LHCN-M2 (cell line): ENCODE data around the gene ELANE. TPM values are rescaled to one million over a fixed set of nuclear protein-coding genes. Genes with fewer than 3 reads are reported as not detected.
"Not testable (repeated sequence)": the region's sequence is repeated elsewhere in the genome, so short reads cannot be mapped to it uniquely, and the experiment has no call there.

ENCODE experiments used
- DNase-seq: peaks from one replicate; pipeline ENCODE4 v3.0.0-alpha.2; 2012; ENCODE audit warnings: low read depth
- total RNA-seq: library from RNA; depleted of rRNA; stranded (reverse); fragments of >200 nt; gene quantifications from 2 replicates; pipeline ENCODE4 v1.2.3, GENCODE V29; 2014

Gene ELANE
- total RNA-seq, 1 experiment from 2014 or later = 0.11 TPM

- DNase-seq = no peak
Observed at GRCh38 chr19:814152-815078, 37.7 kb upstream of the ELANE start.

- DNase-seq = no peak
Observed at GRCh38 chr19:815079-815774, 36.9 kb upstream of the ELANE start.

- no peak for DNase-seq
Observed at GRCh38 chr19:815775-816499, 36.2 kb upstream of the ELANE start.

GRCh38 chr19:816500-816857 lies 35.6 kb upstream of the ELANE start:
- DNase-seq = no peak

- DNase-seq = not testable (repeated sequence)
Observed at GRCh38 chr19:820212-820611, 31.9 kb upstream of the ELANE start.

- no peak for DNase-seq
Observed at GRCh38 chr19:821231-821824, 30.8 kb upstream of the ELANE start.

- DNase-seq = no peak
Observed at GRCh38 chr19:821825-822503, 30.1 kb upstream of the ELANE start, which contains the start of gene PLPPR3. Gene PLPPR3 (minus strand): TSS chr19:821955. CDS start chr19:821559, 396 bp downstream.

DNA sequence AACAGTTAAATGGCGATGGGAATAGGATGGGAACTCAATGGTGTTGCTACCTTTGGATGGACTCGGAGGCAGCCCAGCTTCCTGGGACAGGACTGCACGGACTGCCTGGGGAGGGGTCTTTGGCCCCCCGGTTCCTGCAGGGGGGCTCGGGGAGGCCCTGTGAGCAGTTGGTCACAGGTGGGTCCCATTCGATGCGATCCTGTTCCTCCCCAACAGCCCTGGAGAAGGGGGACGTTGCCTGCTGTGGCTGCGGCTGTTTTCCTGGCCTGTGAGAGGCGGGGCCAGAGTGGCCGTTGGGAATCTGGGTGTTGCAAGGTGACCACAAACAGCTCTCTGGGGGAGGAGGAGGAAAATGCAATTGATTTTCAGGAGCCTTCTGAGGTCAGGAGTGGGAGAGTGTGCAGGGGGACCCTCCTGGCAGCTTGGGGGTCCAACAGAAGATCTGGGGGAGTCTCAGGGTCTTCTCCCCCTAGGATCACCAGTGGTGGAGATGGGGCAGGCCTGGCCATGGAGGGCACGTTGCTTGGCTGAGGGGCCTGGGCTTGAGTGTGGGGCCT lies 28.5 kb upstream of the ELANE start:
- peak; percentile 47 for DNase-seq

DNA sequence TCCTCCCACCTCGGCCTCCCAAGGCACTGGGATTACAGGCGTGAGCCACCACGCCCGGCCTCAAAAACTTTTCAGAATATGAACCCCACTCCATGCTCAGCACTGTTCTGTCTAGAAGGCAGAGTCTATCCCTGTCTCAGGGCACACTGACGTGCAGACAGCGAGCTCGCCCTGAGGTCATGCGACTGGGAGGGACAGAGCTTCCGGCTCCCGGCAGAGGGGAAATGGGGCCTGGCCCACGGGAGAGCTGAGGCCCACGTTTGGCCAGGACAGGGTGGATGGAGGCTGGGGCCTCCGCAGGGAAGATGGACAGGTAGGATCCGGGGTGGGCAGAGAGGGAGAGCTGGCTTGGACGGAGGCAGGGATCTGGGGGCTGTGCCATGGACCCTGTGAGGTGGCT lies 27.2 kb upstream of the ELANE start:
- DNase-seq = no peak

- DNase-seq = no peak
Observed at GRCh38 chr19:825897-826644, 26.0 kb upstream of the ELANE start.

GRCh38 chr19:827314-827709 lies 24.8 kb upstream of the ELANE start:
- no peak for DNase-seq

GRCh38 chr19:827710-828321 lies 24.3 kb upstream of the ELANE start, which contains the start of gene AZU1:
Gene AZU1 (plus strand): TSS chr19:827837. CDS start chr19:827847, 10 bp downstream.
- no peak for DNase-seq

DNA sequence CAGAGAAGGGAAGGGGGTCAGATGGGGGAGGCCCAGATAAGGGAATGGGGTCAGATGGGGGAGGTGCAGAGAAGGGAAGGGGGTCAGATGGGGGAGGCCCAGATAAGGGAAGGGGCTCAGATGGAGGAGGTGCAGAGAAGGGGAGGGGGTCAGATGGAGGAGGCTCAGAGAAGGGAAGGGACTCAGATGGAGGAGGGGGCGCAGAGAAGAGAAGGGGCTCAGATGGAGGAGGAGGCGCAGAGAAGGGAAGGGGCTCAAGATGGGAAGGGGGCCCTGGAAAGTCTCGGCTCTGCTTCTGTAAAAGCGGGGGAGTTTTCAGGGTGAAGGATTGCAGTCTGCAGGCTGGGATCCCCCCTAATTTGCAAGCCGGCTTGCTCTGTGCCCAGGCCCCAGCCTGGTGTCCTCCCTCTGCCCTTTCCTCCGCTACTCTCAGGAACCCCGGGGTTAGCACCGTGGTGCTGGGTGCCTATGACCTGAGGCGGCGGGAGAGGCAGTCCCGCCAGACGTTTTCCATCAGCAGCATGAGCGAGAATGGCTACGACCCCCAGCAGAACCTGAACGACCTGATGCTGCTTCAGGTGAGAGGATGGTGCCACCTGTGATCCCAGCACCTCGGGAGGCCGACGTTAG lies 22.9 kb upstream of the ELANE start:
- no peak for DNase-seq

- DNase-seq = no peak
Observed at GRCh38 chr19:831407-832369, 20.4 kb upstream of the ELANE start.

GRCh38 chr19:834216-834615 lies 17.9 kb upstream of the ELANE start:
- DNase-seq = no peak

DNA sequence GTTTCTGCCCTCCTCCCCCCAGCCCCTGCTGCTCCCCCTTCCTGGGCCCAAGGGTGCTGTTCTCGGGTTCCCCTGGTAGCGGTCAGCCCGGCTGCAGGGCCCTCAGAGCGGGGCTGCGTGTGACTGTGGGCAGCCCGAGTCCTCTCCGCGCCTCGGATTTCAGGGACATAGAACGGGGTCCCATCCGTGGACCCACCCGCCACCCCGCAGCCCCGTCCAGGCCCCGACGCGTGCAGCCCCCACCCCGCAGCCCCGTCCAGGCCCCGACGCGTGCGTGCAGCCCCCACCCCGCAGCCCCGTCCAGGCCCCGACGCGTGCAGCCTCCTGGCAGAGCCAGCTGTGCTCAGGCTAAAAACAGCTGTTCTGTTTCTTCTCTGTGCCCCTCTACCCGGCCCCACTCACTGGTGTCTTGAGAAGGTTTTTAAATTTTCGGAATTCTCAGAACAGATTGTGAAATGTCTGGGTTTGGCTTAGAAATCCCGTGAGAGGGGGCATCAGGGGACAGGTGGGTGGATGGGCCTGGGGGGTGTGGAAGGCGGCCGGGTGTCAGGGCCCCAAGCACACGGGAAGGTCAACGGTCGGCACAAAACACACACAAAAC lies 16.8 kb upstream of the ELANE start:
- no peak for DNase-seq

DNA sequence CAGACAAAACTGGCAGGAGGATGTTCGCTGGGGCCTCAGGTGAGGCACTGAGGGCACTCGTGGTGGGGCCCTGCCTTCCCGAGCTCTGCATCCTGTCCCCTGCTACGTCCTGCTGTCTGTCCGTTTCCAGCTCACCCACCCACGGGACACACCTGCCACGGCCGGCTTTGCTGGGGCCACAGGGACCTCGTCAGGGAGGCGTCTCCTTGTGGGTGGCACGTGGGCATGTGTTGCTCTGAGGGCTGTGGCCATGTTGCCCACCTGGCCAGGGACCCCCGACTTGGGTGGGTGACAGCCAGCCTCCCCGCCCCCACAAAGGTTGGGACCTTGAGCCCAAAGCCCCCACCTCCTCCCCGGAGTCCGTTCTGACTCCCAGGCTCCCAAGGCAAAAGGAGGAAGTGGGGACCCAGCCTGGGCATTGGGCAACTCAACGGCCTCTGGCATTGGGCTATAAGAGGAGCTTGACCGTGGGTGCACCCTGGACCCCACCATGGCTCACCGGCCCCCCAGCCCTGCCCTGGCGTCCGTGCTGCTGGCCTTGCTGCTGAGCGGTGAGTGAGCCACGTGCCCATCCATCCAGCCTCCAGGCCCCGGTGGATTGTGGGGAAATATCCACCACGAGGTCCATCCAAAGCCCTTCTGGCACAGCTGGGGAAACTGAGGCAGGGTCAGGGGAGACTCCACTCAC lies 11.4 kb upstream of the ELANE start, which contains the start of gene PRTN3:
TSS of gene PRTN3 (plus strand) at position 481 of the 688 bp plus-strand sequence. CDS start at position 491, 10 bp downstream.
- no peak for DNase-seq
